Hepatocyte (in vitro differentiated cells): Measurements from ENCODE around the gene PARN. TPM values are rescaled to one million over a fixed set of nuclear protein-coding genes. Genes with fewer than 3 reads are reported as not detected.
A peak's percentile ranks its signal among the peaks of the same experiment; 100 is the strongest.

Experiments
- DNase-seq: peaks from one replicate; pipeline ENCODE4 v3.0.0-alpha.2; 2016; ENCODE audit warnings: low spot score
- H2AFZ ChIP-seq: fragments of 200-600 bp; sonication (generic); 2 replicates; pipeline ENCODE4 v1.6.0; 2016; ENCODE audit warnings: antibody characterized with exemption, mild to moderate bottlenecking
- H3K27ac ChIP-seq: fragments of 200-600 bp; sonication (generic); 2 replicates; pipeline ENCODE4 v1.5.1; 2016; ENCODE audit warnings: mild to moderate bottlenecking
- H3K27me3 ChIP-seq: fragments of 200-600 bp; sonication (generic); 2 replicates; pipeline ENCODE4 v1.6.1; 2016
- H3K36me3 ChIP-seq: fragments of 200-600 bp; sonication (generic); replicated peaks from 2 replicates; pipeline ENCODE4 v1.5.1; 2016; ENCODE audit warnings: low read depth; ENCODE audit not compliant: insufficient read depth
- H3K4me1 ChIP-seq: fragments of 200-600 bp; sonication (generic); 2 replicates; pipeline ENCODE4 v1.5.1; 2016; ENCODE audit warnings: mild to moderate bottlenecking, moderate library complexity; ENCODE audit not compliant: insufficient read depth
- H3K4me2 ChIP-seq: fragments of 200-600 bp; sonication (generic); 2 replicates; pipeline ENCODE4 v1.6.0; 2016
- H3K4me3 ChIP-seq: fragments of 200-600 bp; sonication (generic); 2 replicates; pipeline ENCODE4 v1.5.1; 2016; ENCODE audit warnings: mild to moderate bottlenecking
- H3K79me2 ChIP-seq: fragments of 200-600 bp; sonication (generic); 2 replicates; pipeline ENCODE4 v1.6.0; 2017; ENCODE audit warnings: mild to moderate bottlenecking
- H3K9me2 ChIP-seq: fragments of 200-600 bp; sonication (generic); replicated peaks from 2 replicates; pipeline ENCODE4 v1.6.0; 2017; ENCODE audit warnings: mild to moderate bottlenecking; ENCODE audit not compliant: insufficient read depth
- H3K9me3 ChIP-seq: fragments of 200-600 bp; sonication (generic); 2 replicates; pipeline ENCODE4 v1.5.1; 2016; ENCODE audit warnings: low read depth, mild to moderate bottlenecking
- H4K20me1 ChIP-seq: fragments of 200-600 bp; sonication (generic); 2 replicates; pipeline ENCODE4 v1.6.0; 2016; ENCODE audit warnings: mild to moderate bottlenecking; ENCODE audit not compliant: insufficient read depth, poor library complexity, severe bottlenecking
- EZH2 ChIP-seq: fragments of 200-600 bp; sonication (generic); IDR thresholded peaks from 2 replicates; pipeline ENCODE4 v1.6.1; 2016; ENCODE audit warnings: antibody characterized with exemption, mild to moderate bottlenecking, borderline replicate concordance
- EZH2phosphoT487 ChIP-seq: fragments of 200-600 bp; sonication (generic); IDR thresholded peaks from one replicate; pipeline ENCODE4 v1.6.1; 2018; ENCODE audit warnings: antibody characterized with exemption, mild to moderate bottlenecking, low read depth, moderate library complexity; ENCODE audit not compliant: unreplicated experiment, severe bottlenecking
- WGBS: methylation state at CpG from one replicate; pipeline ENCODE4 v1.1.6; 2016; ENCODE audit warnings: low lambda C conversion rate; ENCODE audit errors: missing lambda C conversion rate; 5-methylcytosine and 5-hydroxymethylcytosine counted together
- polyA plus RNA-seq: library from polyadenylated mRNA; unstranded; fragments of >200 nt; fragmentation: Nextera tagmentation; extraction: Ambion mirVana; gene quantifications from 2 replicates; pipeline ENCODE4 v1.2.1, GENCODE V29; 2016
- total RNA-seq: library from RNA; depleted of rRNA; stranded (reverse); fragments of >200 nt; gene quantifications from 2 replicates; pipeline ENCODE4 v1.2.3, GENCODE V29; 2014
- TF ChIP-seq, protein P1 (sequence below): fragments of 200-600 bp; sonication (generic); IDR thresholded peaks from 2 replicates; pipeline ENCODE4 v1.5.1; 2016; ENCODE audit warnings: antibody characterized with exemption, mild to moderate bottlenecking; ENCODE audit not compliant: poor library complexity

PARN gene
- total and polyA plus RNA-seq, 2 experiments from 2014 or later = 23.7 to 35.6 TPM

DNA sequence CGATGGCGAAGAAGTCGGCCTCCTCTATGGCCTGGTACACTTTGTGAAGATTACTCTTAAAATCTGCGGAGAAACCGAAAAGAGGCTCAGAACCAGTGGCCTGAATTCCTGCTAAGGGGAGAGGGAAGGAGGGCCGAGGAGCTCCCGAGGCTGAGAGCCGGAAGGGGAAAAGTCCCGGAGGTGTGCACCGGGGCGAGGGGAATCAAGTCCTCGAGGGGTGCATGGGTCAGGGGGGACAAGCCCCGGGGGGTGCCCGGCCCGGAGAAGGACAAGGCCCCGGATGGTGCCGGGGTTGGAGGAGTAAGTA lies 495 bp downstream of the PARN start:
- H3K4me2 ChIP-seq = peak overlapping the region; percentile 95
- TF ChIP-seq, protein P1, sequence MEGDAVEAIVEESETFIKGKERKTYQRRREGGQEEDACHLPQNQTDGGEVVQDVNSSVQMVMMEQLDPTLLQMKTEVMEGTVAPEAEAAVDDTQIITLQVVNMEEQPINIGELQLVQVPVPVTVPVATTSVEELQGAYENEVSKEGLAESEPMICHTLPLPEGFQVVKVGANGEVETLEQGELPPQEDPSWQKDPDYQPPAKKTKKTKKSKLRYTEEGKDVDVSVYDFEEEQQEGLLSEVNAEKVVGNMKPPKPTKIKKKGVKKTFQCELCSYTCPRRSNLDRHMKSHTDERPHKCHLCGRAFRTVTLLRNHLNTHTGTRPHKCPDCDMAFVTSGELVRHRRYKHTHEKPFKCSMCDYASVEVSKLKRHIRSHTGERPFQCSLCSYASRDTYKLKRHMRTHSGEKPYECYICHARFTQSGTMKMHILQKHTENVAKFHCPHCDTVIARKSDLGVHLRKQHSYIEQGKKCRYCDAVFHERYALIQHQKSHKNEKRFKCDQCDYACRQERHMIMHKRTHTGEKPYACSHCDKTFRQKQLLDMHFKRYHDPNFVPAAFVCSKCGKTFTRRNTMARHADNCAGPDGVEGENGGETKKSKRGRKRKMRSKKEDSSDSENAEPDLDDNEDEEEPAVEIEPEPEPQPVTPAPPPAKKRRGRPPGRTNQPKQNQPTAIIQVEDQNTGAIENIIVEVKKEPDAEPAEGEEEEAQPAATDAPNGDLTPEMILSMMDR = no peak
- no peak for TF ChIP-seq EZH2
- no peak for TF ChIP-seq EZH2phosphoT487
- H4K20me1 ChIP-seq = peaks cover 5% of the 10 kb centered on the region
- H3K27me3 ChIP-seq = no peaks in the 10 kb centered on the region
- H3K4me1 ChIP-seq = peaks cover 21% of the 10 kb centered on the region
- H3K27ac ChIP-seq = peak overlapping the region; percentile 94
- no peaks in the 10 kb centered on the region for H3K9me2 ChIP-seq
- DNase-seq = no peak
- H3K4me3 ChIP-seq = peak overlapping the region; percentile 95
- peaks cover 55% of the 10 kb centered on the region for H3K79me2 ChIP-seq
- no peaks in the 10 kb centered on the region for H3K36me3 ChIP-seq
- no peaks in the 10 kb centered on the region for H3K9me3 ChIP-seq
- peak overlapping the region; percentile 54 for H2AFZ ChIP-seq
- 4% methylated on average over 9 of the region's 17 CpGs for WGBS

GRCh38 chr16:14628806-14629611 lies 1.1 kb downstream of the PARN start:
- H3K27ac ChIP-seq = peak overlapping the region; percentile 94
- peaks cover 50% of the 10 kb centered on the region for H3K79me2 ChIP-seq
- peak overlapping the region; percentile 54 for H2AFZ ChIP-seq
- H4K20me1 ChIP-seq = no peaks in the 10 kb centered on the region
- TF ChIP-seq, protein P1 = no peak
- TF ChIP-seq EZH2phosphoT487 (no peak), EZH2 (no peak)
- 57% methylated on average over 12 of the region's 12 CpGs for whole genome bisulfite sequencing
- DNase-seq = no peak
- H3K4me1 ChIP-seq = peaks cover 17% of the 10 kb centered on the region
- peak overlapping the region; percentile 95 for H3K4me3 ChIP-seq
- peak overlapping the region; percentile 95 for H3K4me2 ChIP-seq
- no peaks in the 10 kb centered on the region for H3K9me2 ChIP-seq
- H3K27me3 ChIP-seq = no peaks in the 10 kb centered on the region
- no peaks in the 10 kb centered on the region for H3K9me3 ChIP-seq
- H3K36me3 ChIP-seq = no peaks in the 10 kb centered on the region

DNA sequence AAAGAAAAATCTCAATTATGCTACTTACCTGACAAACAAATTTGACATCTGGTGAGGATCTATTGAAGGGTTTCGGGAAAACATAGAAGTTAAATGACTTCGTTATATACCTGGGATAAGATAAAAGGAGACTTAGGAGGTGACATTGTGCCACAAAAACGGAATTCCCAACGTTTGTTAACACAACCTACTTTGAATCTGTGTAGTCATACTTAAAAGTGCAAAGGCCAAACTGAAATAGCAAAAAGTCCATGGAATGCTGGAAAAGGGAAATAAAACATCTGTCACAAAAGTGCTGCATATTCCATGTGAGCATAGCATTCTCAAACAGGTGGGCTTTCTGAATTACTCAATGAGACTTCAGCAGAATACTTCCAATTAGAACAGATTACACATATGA lies 3.0 kb downstream of the PARN start:
- H3K36me3 ChIP-seq = no peaks in the 10 kb centered on the region
- 93% methylated on average over 4 of the region's 4 CpGs for WGBS
- peaks cover 17% of the 10 kb centered on the region for H3K4me1 ChIP-seq

More for the DNA sequence above, 3.0 kb downstream of the PARN start:
- H3K27me3 ChIP-seq = no peaks in the 10 kb centered on the region
- no peak overlapping the region for H3K27ac ChIP-seq
- no peak overlapping the region for H2AFZ ChIP-seq
- H3K4me2 ChIP-seq = no peak overlapping the region
- no peaks in the 10 kb centered on the region for H3K9me2 ChIP-seq
- no peak overlapping the region for H3K4me3 ChIP-seq
- DNase-seq = no peak
- no peaks in the 10 kb centered on the region for H3K9me3 ChIP-seq
- H3K79me2 ChIP-seq = peaks cover 40% of the 10 kb centered on the region
- H4K20me1 ChIP-seq = no peaks in the 10 kb centered on the region
- TF ChIP-seq EZH2phosphoT487 = no peak
- TF ChIP-seq EZH2 = no peak
- TF ChIP-seq, protein P1 = no peak
